IMR-90 (cell line): ENCODE results near the gene ASB13. TPM values are rescaled to one million over a fixed set of nuclear protein-coding genes. Genes with fewer than 3 reads are reported as not detected.

Source experiments
- ATAC-seq: fragments of 200-7000 bp; cut with Tn5 transposase; 2 replicates; pipeline ENCODE4 v1.9.1; 2020; ENCODE audit warnings: low read depth, mild to moderate bottlenecking, moderate library complexity
- BruUV-seq: library from RNA; stranded (reverse); fragments of 400-500 nt; replicated peaks from 2 replicates; lab custom pipeline; 2021; lab: Mats Ljungman, UMichigan
- CTCF ChIA-PET: fragments of 300-600 bp; formaldehyde crosslinking; extraction: SDS; loops from one replicate; lab custom pipeline; 2021; ENCODE audit warnings: antibody characterized with exemption; lab: Yijun Ruan, JAX
- POLR2A ChIA-PET: fragments of 300-600 bp; sonication (Branson Sonifier 250); formaldehyde crosslinking; loops from one replicate; lab custom pipeline; 2022; ENCODE audit warnings: antibody characterized with exemption; ENCODE audit not compliant: unreplicated experiment; lab: Charles Lee
- DNase-seq: peaks from one replicate; pipeline ENCODE4 v3.0.0; 2013
- H2AFZ ChIP-seq: replicated peaks from 2 replicates; pipeline ENCODE3; 2013; ENCODE audit warnings: low read length, mild to moderate bottlenecking; ENCODE audit not compliant: poor library complexity
- H2AK5ac ChIP-seq: 2 replicates; pipeline ENCODE4 v1.6.1; 2013; ENCODE audit warnings: low read depth, low read length, inconsistent platforms
- H2AK9ac ChIP-seq: replicated peaks from 2 replicates; pipeline ENCODE3; 2013; ENCODE audit warnings: mild to moderate bottlenecking, low read depth, low read length, moderate library complexity; ENCODE audit not compliant: poor library complexity
- H2BK120ac ChIP-seq: 2 replicates; pipeline ENCODE4 v1.6.1; 2013; ENCODE audit warnings: low read depth, low read length, inconsistent platforms
- H2BK15ac ChIP-seq: 3 replicates; pipeline ENCODE4 v1.6.1; 2013; ENCODE audit warnings: low read depth, low read length, inconsistent platforms
- H2BK20ac ChIP-seq: 2 replicates; pipeline ENCODE4 v1.6.1; 2013; ENCODE audit warnings: low read depth, mild to moderate bottlenecking, inconsistent platforms, low read length, moderate library complexity
- H2BK5ac ChIP-seq: 2 replicates; pipeline ENCODE4 v1.6.1; 2013; ENCODE audit warnings: mild to moderate bottlenecking, low read depth, low read length, inconsistent platforms; ENCODE audit not compliant: poor library complexity, severe bottlenecking
- H3K14ac ChIP-seq: replicated peaks from 2 replicates; pipeline ENCODE4 v1.6.1; 2013; ENCODE audit warnings: low read depth, low read length, inconsistent platforms
- H3K18ac ChIP-seq: 2 replicates; pipeline ENCODE4 v1.6.1; 2013; ENCODE audit warnings: low read depth, low read length, control low read depth
- H3K23ac ChIP-seq: 2 replicates; pipeline ENCODE4 v1.6.1; 2013; ENCODE audit warnings: low read depth, low read length, inconsistent platforms
- H3K27ac ChIP-seq: 2 replicates; pipeline ENCODE4 v1.5.1; 2013; ENCODE audit warnings: mild to moderate bottlenecking, control low read depth, low read length; ENCODE audit not compliant: insufficient read depth
- H3K27me3 ChIP-seq: 2 replicates; pipeline ENCODE4 v1.6.1; 2013; ENCODE audit warnings: low read length; ENCODE audit not compliant: control insufficient read depth, insufficient read depth
- H3K36me3 ChIP-seq: 2 replicates; pipeline ENCODE4 v1.6.1; 2013; ENCODE audit warnings: low read length, mixed read lengths; ENCODE audit not compliant: control insufficient read depth, insufficient read depth
- H3K4ac ChIP-seq: 2 replicates; pipeline ENCODE4 v1.6.1; 2013; ENCODE audit warnings: low read depth, low read length, inconsistent platforms
- H3K4me1 ChIP-seq: 2 replicates; pipeline ENCODE4 v1.6.1; 2013; ENCODE audit warnings: low read length, mixed read lengths; ENCODE audit not compliant: control insufficient read depth, insufficient read depth
- H3K4me2 ChIP-seq: 2 replicates; pipeline ENCODE4 v1.6.1; 2013; ENCODE audit warnings: low read depth, mild to moderate bottlenecking, control low read depth, low read length, moderate library complexity
- H3K4me3 ChIP-seq: 2 replicates; pipeline ENCODE4 v1.5.1; 2013; ENCODE audit warnings: low read depth, mild to moderate bottlenecking, control low read depth, low read length, moderate library complexity; ENCODE audit not compliant: insufficient read depth
- H3K56ac ChIP-seq: 2 replicates; pipeline ENCODE4 v1.6.1; 2013; ENCODE audit warnings: low read length, inconsistent platforms; ENCODE audit not compliant: insufficient read depth; ENCODE audit errors: extremely low read depth
- H3K79me1 ChIP-seq, 2 experiments: 2 replicates each; pipeline ENCODE4 v1.6.1; 2013; ENCODE audit warnings: low read length in 2 of 2, inconsistent platforms in 1 of 2, low read depth in 1 of 2
- H3K9ac ChIP-seq: 2 replicates; pipeline ENCODE4 v1.6.1; 2013; ENCODE audit warnings: low read depth, low read length, control low read depth
- H3K9me1 ChIP-seq: 2 replicates; pipeline ENCODE4 v1.6.1; 2013; ENCODE audit warnings: low read length, inconsistent platforms; ENCODE audit not compliant: insufficient read depth
- H3K9me3 ChIP-seq: 2 replicates; pipeline ENCODE4 v1.6.1; 2013; ENCODE audit warnings: low read length; ENCODE audit not compliant: control insufficient read depth, insufficient read depth
- H4K20me1 ChIP-seq: 2 replicates; pipeline ENCODE4 v1.6.1; 2013; ENCODE audit warnings: low read length, inconsistent platforms; ENCODE audit not compliant: insufficient read depth
- H4K5ac ChIP-seq: 2 replicates; pipeline ENCODE4 v1.6.1; 2013; ENCODE audit warnings: mild to moderate bottlenecking, low read depth, low read length, control low read depth
- H4K8ac ChIP-seq, 2 experiments: 2 replicates each; pipeline ENCODE4 v1.6.1; 2013; ENCODE audit warnings: low read depth in 2 of 2, low read length in 2 of 2, control low read depth in 1 of 2, inconsistent platforms in 1 of 2
- H4K91ac ChIP-seq: 2 replicates; pipeline ENCODE4 v1.6.1; 2013; ENCODE audit warnings: low read depth, low read length, inconsistent platforms; ENCODE audit not compliant: insufficient read depth
- CEBPB ChIP-seq: IDR thresholded peaks from 2 replicates; pipeline ENCODE4 v1.6.1; 2012; ENCODE audit warnings: low read depth, low read length, improper control_type of control experiment
- FOS ChIP-seq: fragments of 150-350 bp; IDR thresholded peaks from 2 replicates; pipeline ENCODE4 v1.6.1; 2016; ENCODE audit warnings: low read depth, low read length
- WGBS, 2 experiments: methylation state at CpG; one replicate each; pipeline versions ENCODE4 v1.1.5 to v1.1.7; 2013; ENCODE audit warnings: missing lambda C conversion rate in 2 of 2; ENCODE audit not compliant: insufficient read length in 1 of 2; ENCODE audit errors: extremely low coverage in 2 of 2; 5-methylcytosine and 5-hydroxymethylcytosine counted together
- dilution Hi-C: fragments of 300-500 bp; cut with HindIII; formaldehyde crosslinking; loops from one replicate; pipeline ENCODE4 v1.14.3; 2018; ENCODE audit warnings: low sequenced_read_pairs; ENCODE audit not compliant: unreplicated experiment
- in situ Hi-C: fragments of 300-500 bp; cut with MboI; formaldehyde crosslinking; loops from 3 replicates; pipeline ENCODE4 v1.14.3; 2019; ENCODE audit warnings: low sequenced_read_pairs, inconsistent platforms, mixed read lengths
- intact Hi-C: fragments of 100-400 bp; cut with micrococcal nuclease; formaldehyde crosslinking; loops from 2 replicates; pipeline ENCODE4 v1.10.0; 2022
- polyA plus RNA-seq, 3 experiments: library from polyadenylated mRNA; depleted of rRNA; stranded (reverse); fragments of >200 nt; gene quantifications; 2 replicates each; pipeline ENCODE4 v1.2.3, GENCODE V29; 2012; ENCODE audit warnings: low replicate concordance in 1 of 3
- total RNA-seq: library from RNA; depleted of rRNA; stranded (reverse); fragments of >200 nt; gene quantifications from 2 replicates; pipeline ENCODE4 v1.2.3, GENCODE V29; 2012

The ASB13 gene
- total and polyA plus RNA-seq, 2 of the 4 experiments (the other 2 are of a cell fraction), result 4.6 to 6.3 TPM

GRCh38 chr10:5643346-5644067 lies 22.9 kb downstream of the ASB13 start:
- 90% methylated on average over 2 of the region's 8 CpGs; no CpG with 5 or more reads in 1 of the 2 experiments for WGBS, 2 experiments
- no peaks in the 10 kb centered on the region for H3K27me3 ChIP-seq
- H3K56ac ChIP-seq, result no peak overlapping the region
- H3K27ac ChIP-seq, result no peak overlapping the region
- H2BK5ac ChIP-seq, result no peak overlapping the region
- in situ Hi-C loops (no loop called here), intact Hi-C loops (no loop called here), dilution Hi-C loops (no loop called here)
- no peaks in the 10 kb centered on the region for H3K9me1 ChIP-seq
- no peaks in the 10 kb centered on the region for H3K9me3 ChIP-seq
- H3K18ac ChIP-seq, result no peak overlapping the region
- no peak overlapping the region for H4K8ac ChIP-seq
- H3K36me3 ChIP-seq, result peaks cover 30% of the 10 kb centered on the region
- TF ChIP-seq FOS, result no peak
- TF ChIP-seq CEBPB, result 0 out of 2 replicates have a peak, but pooled peaks have one; percentile 15
- no peak overlapping the region for H3K4ac ChIP-seq
- ChIA-PET POLR2A (interaction anchor here (0.6 kb wide), 1 partner anchor 21 kb away, joined by 6 read pairs; no protein-coding TSS in a partner anchor), CTCF (interaction anchor here (2.5 kb wide), 1 partner anchor 14 kb away, joined by 7 read pairs; no protein-coding TSS in a partner anchor)
- no peak overlapping the region for H2AFZ ChIP-seq
- H4K5ac ChIP-seq, result no peak overlapping the region
- no peak overlapping the region for H4K91ac ChIP-seq
- ATAC-seq, result no peak
- H3K14ac ChIP-seq, result no peak overlapping the region
- no peaks in the 10 kb centered on the region for H3K4me1 ChIP-seq
- H3K79me1 ChIP-seq, result no peaks in the 10 kb centered on the region
- H3K4me2 ChIP-seq, result no peak overlapping the region
- no peak overlapping the region for H3K23ac ChIP-seq
- H3K4me3 ChIP-seq, result no peak overlapping the region
- H2BK120ac ChIP-seq, result no peak overlapping the region
- no peak overlapping the region for H3K9ac ChIP-seq
- no peak overlapping the region for H2BK15ac ChIP-seq
- no peak overlapping the region for H2BK20ac ChIP-seq
- no peak overlapping the region for H2AK9ac ChIP-seq
- no peaks in the 10 kb centered on the region for H4K20me1 ChIP-seq
- DNase-seq, result no peak
- no peak overlapping the region for H2AK5ac ChIP-seq
- no TSS peak for BruUV-seq
